SK-N-MC (cell line): ENCODE results near the gene COL4A1.
A peak's percentile ranks its signal among the peaks of the same experiment; 100 is the strongest.

Experiments
- DNase-seq: peaks from one replicate; pipeline ENCODE4 v3.0.0-alpha.2; 2011; ENCODE audit warnings: low read depth, low spot score
- H3K27ac ChIP-seq: fragments of 200-600 bp; sonication (generic); 2 replicates; pipeline ENCODE4 v1.5.1; 2016; ENCODE audit warnings: mixed run types
- H3K36me3 ChIP-seq: fragments of 200-600 bp; sonication (generic); 2 replicates; pipeline ENCODE4 v1.6.1; 2017; ENCODE audit warnings: antibody characterized with exemption, low read length, mixed read lengths; ENCODE audit not compliant: insufficient read depth
- H3K4me3 ChIP-seq: fragments of 200-600 bp; sonication (generic); 2 replicates; pipeline ENCODE4 v1.5.1; 2016
- H3K9ac ChIP-seq: fragments of 200-600 bp; sonication (generic); 2 replicates; pipeline ENCODE4 v1.8.0; 2017; ENCODE audit warnings: mixed run types, mixed read lengths; ENCODE audit not compliant: insufficient read length
- H3K9me3 ChIP-seq: fragments of 200-600 bp; sonication (generic); 2 replicates; pipeline ENCODE4 v1.6.1; 2017; ENCODE audit warnings: low read depth, mild to moderate bottlenecking, antibody characterized with exemption, low read length, moderate library complexity, mixed read lengths
- EZH2 ChIP-seq: fragments of 200-600 bp; sonication (generic); IDR thresholded peaks from one replicate; pipeline ENCODE4 v1.6.1; 2017; ENCODE audit warnings: antibody characterized with exemption
- FOXP2 ChIP-seq: optimal IDR thresholded peaks from 2 replicates; pipeline ENCODE3; 2011; ENCODE audit warnings: mild to moderate bottlenecking, moderate library complexity; ENCODE audit not compliant: insufficient read depth; ENCODE audit errors: extremely low read length, control extremely low read depth
- POLR2AphosphoS5 ChIP-seq: IDR thresholded peaks from 2 replicates; pipeline ENCODE4 v1.6.1; 2012; ENCODE audit warnings: mild to moderate bottlenecking, low read depth, low read length, borderline replicate concordance

Gene COL4A1

GRCh38 chr13:110132225-110132982 lies 174.6 kb downstream of the COL4A1 start:
- Histone ChIP-seq H3K9ac (no peak overlapping the region), H3K27ac (no peak overlapping the region), H3K36me3 (no peaks in the 10 kb centered on the region), H3K9me3 (no peaks in the 10 kb centered on the region), H3K4me3 (no peak overlapping the region)
- no peak for TF ChIP-seq FOXP2
- no peak for TF ChIP-seq POLR2AphosphoS5
- TF ChIP-seq EZH2 = no peak
- DNase-seq = no peak

- H3K27ac ChIP-seq = no peak overlapping the region
- H3K9me3 ChIP-seq = no peaks in the 10 kb centered on the region
- TF ChIP-seq POLR2AphosphoS5 (no peak), FOXP2 (no peak), EZH2 (no peak)
- H3K4me3 ChIP-seq = no peak overlapping the region
- no peak for DNase-seq
- no peaks in the 10 kb centered on the region for H3K36me3 ChIP-seq
- no peak overlapping the region for H3K9ac ChIP-seq
Observed at GRCh38 chr13:110131424-110131823, 175.5 kb downstream of the COL4A1 start.

DNA sequence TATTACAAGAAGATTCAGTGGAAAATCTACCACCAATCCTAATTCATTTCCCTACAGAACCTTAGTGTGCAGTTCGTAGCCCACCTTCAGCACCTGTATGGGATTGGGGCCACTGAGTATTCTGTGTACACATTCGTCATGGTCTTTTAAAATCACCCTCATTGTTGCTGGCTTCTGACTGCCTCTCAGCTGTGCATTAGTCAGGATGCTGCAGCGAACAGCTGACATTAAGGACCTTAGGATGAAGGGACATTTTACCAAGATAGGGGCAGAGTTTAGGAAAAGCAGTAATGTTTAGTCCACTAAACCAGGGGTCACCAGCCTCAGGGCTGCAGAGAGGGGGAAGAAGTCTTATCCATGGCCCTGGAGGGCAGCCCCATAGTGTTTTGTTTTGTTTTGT lies 176.5 kb downstream of the COL4A1 start:
- H3K36me3 ChIP-seq = no peaks in the 10 kb centered on the region
- no peak for DNase-seq
- no peak overlapping the region for H3K4me3 ChIP-seq
- H3K27ac ChIP-seq = no peak overlapping the region
- H3K9ac ChIP-seq = no peak overlapping the region
- H3K9me3 ChIP-seq = no peaks in the 10 kb centered on the region
- TF ChIP-seq EZH2 (no peak), POLR2AphosphoS5 (no peak), FOXP2 (no peak)

GRCh38 chr13:110129539-110130186 lies 177.3 kb downstream of the COL4A1 start:
- Histone ChIP-seq H3K27ac (no peak overlapping the region), H3K9ac (no peak overlapping the region), H3K9me3 (no peaks in the 10 kb centered on the region), H3K4me3 (no peak overlapping the region), H3K36me3 (no peaks in the 10 kb centered on the region)
- no peak for DNase-seq
- TF ChIP-seq EZH2 (no peak), FOXP2 (no peak), POLR2AphosphoS5 (no peak)

DNA sequence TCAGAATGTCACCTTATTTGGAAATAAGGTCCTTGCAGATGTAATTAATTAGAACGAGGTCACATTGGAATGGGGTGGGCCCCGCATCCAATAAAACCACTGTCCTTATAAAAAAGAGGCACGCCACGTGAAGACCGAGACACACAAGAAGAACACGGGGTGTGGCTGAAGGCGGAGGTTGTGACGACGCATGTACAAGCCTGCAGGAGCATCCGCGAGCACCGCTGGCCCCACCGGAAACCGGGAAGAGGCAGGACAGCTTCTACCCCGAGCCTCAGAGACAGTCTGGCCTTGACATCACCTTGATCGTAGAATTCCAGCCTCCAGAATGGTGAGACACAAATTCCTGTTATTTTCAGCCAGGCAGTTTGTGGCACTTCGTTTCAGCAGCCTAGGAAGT lies 177.9 kb downstream of the COL4A1 start:
- no peaks in the 10 kb centered on the region for H3K36me3 ChIP-seq
- no peak for DNase-seq
- TF ChIP-seq POLR2AphosphoS5 = no peak
- no peak for TF ChIP-seq FOXP2
- no peak for TF ChIP-seq EZH2

DNA sequence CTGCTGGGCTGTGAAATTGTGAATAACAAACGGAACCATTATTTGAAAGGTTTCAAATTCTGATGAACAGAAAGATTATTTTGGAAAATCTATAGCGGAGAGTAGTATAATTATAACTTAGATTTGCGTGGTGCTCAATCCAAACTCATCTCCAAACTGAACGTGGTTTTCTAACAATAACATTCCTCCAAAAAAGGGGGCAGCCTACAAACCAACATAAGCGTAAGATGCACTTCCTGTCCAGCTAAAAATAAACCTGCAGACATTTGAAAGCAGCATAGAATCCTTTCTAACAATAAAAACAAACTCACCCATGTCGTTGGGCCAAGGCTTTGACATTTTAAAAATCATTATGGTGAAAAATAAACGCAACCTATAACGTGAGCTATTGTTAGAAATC lies 178.4 kb downstream of the COL4A1 start:
- no peak overlapping the region for H3K4me3 ChIP-seq
- DNase-seq = no peak
- TF ChIP-seq EZH2 = no peak
- TF ChIP-seq FOXP2 = no peak
- TF ChIP-seq POLR2AphosphoS5 = no peak
- no peak overlapping the region for H3K27ac ChIP-seq
- H3K36me3 ChIP-seq = no peaks in the 10 kb centered on the region
- no peak overlapping the region for H3K9ac ChIP-seq
- no peaks in the 10 kb centered on the region for H3K9me3 ChIP-seq

More for the DNA sequence above, 177.9 kb downstream of the COL4A1 start:
- Histone ChIP-seq H3K9ac (no peak overlapping the region), H3K9me3 (no peaks in the 10 kb centered on the region), H3K4me3 (no peak overlapping the region), H3K27ac (no peak overlapping the region)

DNA sequence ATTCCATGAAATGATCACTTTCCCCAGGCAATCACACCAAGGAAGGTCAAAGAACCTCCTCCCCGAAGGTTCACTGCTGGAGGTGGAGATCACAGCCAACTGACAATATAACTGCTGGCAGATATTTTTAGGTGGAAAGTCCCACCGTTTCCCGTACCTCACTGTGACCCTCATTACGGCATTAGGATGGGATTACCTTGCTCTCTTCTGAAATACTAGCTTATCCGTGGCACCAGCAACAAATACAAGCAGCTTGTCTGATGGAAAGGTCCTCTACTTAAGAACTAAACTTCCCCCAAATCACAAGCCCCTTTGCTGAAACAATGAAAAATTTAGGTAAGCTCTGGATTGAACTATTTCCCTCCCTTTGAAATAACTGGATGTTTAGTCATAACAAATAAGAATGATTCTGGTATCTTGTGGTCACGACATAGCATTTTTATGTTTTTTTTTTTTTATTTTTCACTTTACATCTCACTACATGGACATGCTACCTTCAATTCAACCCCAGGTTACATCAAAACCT lies 178.9 kb downstream of the COL4A1 start:
- Histone ChIP-seq H3K36me3 (no peaks in the 10 kb centered on the region), H3K27ac (no peak overlapping the region), H3K9ac (no peak overlapping the region), H3K4me3 (no peak overlapping the region), H3K9me3 (no peaks in the 10 kb centered on the region)
- no peak for TF ChIP-seq EZH2
- TF ChIP-seq POLR2AphosphoS5 = no peak
- no peak for TF ChIP-seq FOXP2
- DNase-seq = no peak

GRCh38 chr13:110126391-110126961 lies 180.5 kb downstream of the COL4A1 start:
- TF ChIP-seq FOXP2 (no peak), POLR2AphosphoS5 (no peak), EZH2 (no peak)
- peak overlapping the region; percentile 3 for H3K9ac ChIP-seq
- H3K4me3 ChIP-seq = peak overlapping the region; percentile 39
- peak overlapping the region; percentile 48; the same call in 1 of the 2 replicates for H3K27ac ChIP-seq
- no peaks in the 10 kb centered on the region for H3K9me3 ChIP-seq
- DNase-seq = no peak
- no peaks in the 10 kb centered on the region for H3K36me3 ChIP-seq
